DMS53 treated with DMSO at 0.1 percent for 48 hours (cell line): ENCODE results near the gene FBLIM1.

ENCODE experiments used
- DNase-seq: peaks from one replicate; lab custom pipeline; 2025; ENCODE audit not compliant: unreplicated experiment; lab: John Stamatoyannopoulos, UW

Gene FBLIM1

GRCh38 chr1:15758343-15758931 lies at the start of gene FBLIM1:
Gene FBLIM1 (plus strand): TSS chr1:15758795. CDS start chr1:15764984, 6,189 bp downstream.
- no peak for DNase-seq

GRCh38 chr1:15709226-15709625 lies 49.4 kb upstream of the FBLIM1 start:
- no peak for DNase-seq

GRCh38 chr1:15712168-15712567 lies 46.4 kb upstream of the FBLIM1 start:
- DNase-seq = no peak

- no peak for DNase-seq
These were observed 44.0 kb upstream of the FBLIM1 start for GRCh38 chr1:15714406-15715136.

- DNase-seq = no peak
These were observed 41.0 kb upstream of the FBLIM1 start for GRCh38 chr1:15717418-15718125.

GRCh38 chr1:15718199-15718601 lies 40.4 kb upstream of the FBLIM1 start:
- DNase-seq = no peak

- DNase-seq = no peak
These were observed 39.0 kb upstream of the FBLIM1 start for GRCh38 chr1:15719381-15720120.

- DNase-seq = no peak
These were observed 37.7 kb upstream of the FBLIM1 start for GRCh38 chr1:15720861-15721260.

- DNase-seq = no peak
These were observed 36.2 kb upstream of the FBLIM1 start for GRCh38 chr1:15722411-15722810.

GRCh38 chr1:15722836-15723532 lies 35.6 kb upstream of the FBLIM1 start:
- DNase-seq = no peak

- no peak for DNase-seq
These were observed 34.9 kb upstream of the FBLIM1 start for GRCh38 chr1:15723631-15724246.

- no peak for DNase-seq
These were observed 33.4 kb upstream of the FBLIM1 start for GRCh38 chr1:15724949-15725880.

- DNase-seq = no peak
These were observed 32.1 kb upstream of the FBLIM1 start for GRCh38 chr1:15726508-15726907.

- DNase-seq = no peak
These were observed 31.6 kb upstream of the FBLIM1 start for GRCh38 chr1:15727021-15727420.

- DNase-seq = no peak
These were observed 31.2 kb upstream of the FBLIM1 start for GRCh38 chr1:15727424-15727823.

GRCh38 chr1:15727866-15728534 lies 30.6 kb upstream of the FBLIM1 start:
- DNase-seq = no peak

- no peak for DNase-seq
These were observed 29.5 kb upstream of the FBLIM1 start for GRCh38 chr1:15728937-15729657.

GRCh38 chr1:15730423-15730822 lies 28.2 kb upstream of the FBLIM1 start:
- DNase-seq = no peak
